Measurements from ENCODE around the gene RINL. TPM values are rescaled to one million over a fixed set of nuclear protein-coding genes. Genes with fewer than 3 reads are reported as not detected.

Gene RINL
- total RNA-seq, 1 donor from 2014 or later: 8.3 TPM

DNA sequence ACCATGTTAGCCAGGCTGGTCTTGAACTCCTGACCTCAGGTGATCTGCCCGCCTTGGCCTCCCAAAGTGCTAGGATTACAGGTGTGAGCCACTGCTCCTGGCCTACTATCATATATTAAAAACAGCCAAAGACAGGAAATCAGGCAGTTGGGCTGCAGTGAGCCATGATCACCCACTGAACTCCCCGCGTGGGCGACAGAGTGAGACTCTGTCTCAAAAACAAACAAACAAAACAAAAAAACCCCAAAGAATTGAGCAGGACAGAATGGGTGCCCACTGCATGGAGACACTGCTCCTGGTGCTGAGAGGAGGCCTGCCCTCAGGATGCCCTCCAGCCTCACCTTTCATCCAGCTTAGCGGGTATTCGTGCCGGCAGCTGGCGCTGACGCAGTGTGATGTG is 5.2 kb upstream of the RINL start:
- Histone ChIP-seq H3K36me3 (peaks cover 64% of the 10 kb centered on the region), H3K4me1 (peaks cover 5% of the 10 kb centered on the region), H3K4me3 (no peak overlapping the region), H3K9me3 (no peaks in the 10 kb centered on the region), H3K27me3 (ENCODE audit: low read depth) (no peaks in the 10 kb centered on the region), H3K27ac (no peak overlapping the region)
- DNase-seq (no peak), ATAC-seq (no peak)
- no peak for TF ChIP-seq CTCF (IDR thresholded peaks at IDR 0.05)
- intact Hi-C loops (cut with DNase I): no loop called here

DNA sequence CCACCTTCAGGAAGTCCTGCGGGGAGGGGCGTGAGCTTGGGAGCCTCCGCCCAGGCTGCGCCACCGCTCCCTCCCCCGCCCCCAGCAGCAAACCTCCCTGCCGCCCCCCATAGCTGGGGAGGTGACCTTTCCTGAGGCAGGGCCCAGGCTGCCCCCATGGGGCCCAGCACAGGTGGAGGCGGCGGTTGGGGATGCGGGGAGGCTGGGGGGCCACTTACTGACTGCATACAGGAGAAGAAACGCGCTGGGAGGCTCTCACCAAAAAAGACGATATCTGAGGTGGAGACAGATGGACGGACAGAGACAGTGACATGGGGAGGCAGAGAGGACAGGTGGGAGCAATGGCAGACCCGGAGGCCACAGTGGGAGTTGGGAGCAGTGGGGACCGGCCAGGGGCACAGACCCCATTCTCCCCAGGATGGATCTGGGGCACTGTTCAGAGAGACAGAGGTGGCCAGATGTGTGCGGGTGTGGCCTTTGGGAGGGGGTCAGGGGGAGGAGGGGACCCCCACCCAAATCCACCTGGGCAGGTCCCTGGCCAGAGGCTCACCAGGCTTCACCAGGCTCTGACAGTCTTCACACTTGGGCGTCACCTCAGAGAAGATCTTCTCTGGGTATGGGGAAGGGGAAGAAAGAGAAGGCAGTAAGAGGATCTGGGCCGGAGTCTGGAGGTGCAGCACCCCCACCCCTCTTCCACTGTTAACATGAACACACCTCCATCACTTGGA is 3.0 kb upstream of the RINL start:
- H3K4me1 ChIP-seq: peaks cover 19% of the 10 kb centered on the region
- H3K27ac ChIP-seq: no peak overlapping the region
- intact Hi-C loops (cut with DNase I): no loop called here
- H3K4me3 ChIP-seq: no peak overlapping the region
- H3K36me3 ChIP-seq: peaks cover 50% of the 10 kb centered on the region
- no peak for TF ChIP-seq CTCF (IDR thresholded peaks at IDR 0.05)
- H3K27me3 ChIP-seq (ENCODE audit: low read depth): no peaks in the 10 kb centered on the region
- no peaks in the 10 kb centered on the region for H3K9me3 ChIP-seq
- no peak for ATAC-seq
- no peak for DNase-seq

- no peak for DNase-seq
Measured at GRCh38 chr19:38880076-38880881, 2.2 kb upstream of the RINL start.

GRCh38 chr19:38879400-38879751 is 1.3 kb upstream of the RINL start:
- no peak for DNase-seq
- Histone ChIP-seq H3K27me3 (ENCODE audit: low read depth) (no peaks in the 10 kb centered on the region), H3K4me1 (peaks cover 19% of the 10 kb centered on the region), H3K9me3 (no peaks in the 10 kb centered on the region), H3K27ac (no peak overlapping the region), H3K36me3 (peaks cover 47% of the 10 kb centered on the region), H3K4me3 (no peak overlapping the region)
- TF ChIP-seq CTCF (IDR thresholded peaks at IDR 0.05): no peak
- intact Hi-C loops (cut with DNase I): no loop called here
- ATAC-seq: no peak

More at GRCh38 chr19:38880076-38880881, 2.2 kb upstream of the RINL start:
- Histone ChIP-seq H3K9me3 (no peaks in the 10 kb centered on the region), H3K27ac (no peak overlapping the region), H3K4me3 (no peak overlapping the region), H3K27me3 (ENCODE audit: low read depth) (no peaks in the 10 kb centered on the region), H3K4me1 (peaks cover 19% of the 10 kb centered on the region), H3K36me3 (peaks cover 47% of the 10 kb centered on the region)
- no peak for TF ChIP-seq CTCF (IDR thresholded peaks at IDR 0.05)
- intact Hi-C loops (cut with DNase I): no loop called here
- ATAC-seq: no peak

DNA sequence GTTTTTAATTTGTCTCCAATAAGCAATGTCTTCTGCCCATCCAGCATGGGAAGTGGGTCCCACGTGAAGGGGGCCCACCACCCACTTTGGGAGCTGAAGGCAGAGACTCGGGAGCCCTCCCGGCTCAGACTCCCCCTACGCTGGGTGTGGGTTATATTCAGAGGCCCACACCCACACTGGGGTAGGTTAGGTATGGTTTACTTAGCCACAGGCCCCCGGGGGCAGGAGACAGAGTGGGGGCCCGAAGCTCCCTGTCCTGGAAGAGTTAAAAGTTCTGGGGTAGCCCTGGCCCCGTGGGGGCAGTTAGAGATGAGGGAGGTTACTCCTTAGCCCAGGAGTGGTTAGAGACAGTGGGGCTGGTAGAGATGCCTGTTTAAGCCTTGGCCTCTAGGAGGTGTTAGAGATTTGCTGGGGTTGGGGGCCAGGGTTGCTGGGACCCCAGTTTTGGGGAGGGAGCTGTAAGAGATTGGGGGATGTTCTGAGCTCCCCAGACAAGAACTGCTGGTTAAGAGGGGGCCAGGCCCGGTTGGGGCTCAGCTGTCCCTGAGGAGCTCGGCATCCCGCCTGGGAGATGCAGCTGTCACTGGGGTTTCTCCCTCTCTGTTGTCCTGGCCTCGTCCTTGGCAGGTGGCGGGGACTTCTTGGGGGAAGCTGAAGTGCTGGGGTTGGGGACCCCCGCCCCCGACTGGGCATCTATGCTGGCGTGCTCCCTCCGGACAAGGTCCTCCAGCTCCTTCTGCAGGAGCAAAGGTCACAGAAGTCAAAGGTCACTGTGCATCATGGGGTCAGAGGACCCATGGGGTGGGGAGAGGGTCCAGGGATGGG is 712 bp upstream of the RINL start:
- no peak for ATAC-seq
- Histone ChIP-seq H3K9me3 (no peaks in the 10 kb centered on the region), H3K36me3 (peaks cover 47% of the 10 kb centered on the region), H3K27ac (peak overlapping the region; percentile 75), H3K4me1 (peaks cover 19% of the 10 kb centered on the region), H3K4me3 (peak overlapping the region; percentile 36), H3K27me3 (ENCODE audit: low read depth) (no peaks in the 10 kb centered on the region)
- no peak for DNase-seq
- intact Hi-C loops (cut with DNase I): no loop called here
- no peak for TF ChIP-seq CTCF (IDR thresholded peaks at IDR 0.05)

Data from lower lobe of right lung (tissue), 2 donors.